HG02623 (cell line): ENCODE data around the gene TAS2R1.

Experiments used
- ATAC-seq: cut with Tn5 transposase; IDR thresholded peaks from one replicate; pipeline ENCODE4 v1.9.1; 2021; ENCODE audit warnings: moderate library complexity; ENCODE audit not compliant: unreplicated experiment

The TAS2R1 gene

GRCh38 chr5:9630251-9630650, at the start of gene TAS2R1:
Gene TAS2R1 (minus strand): TSS chr5:9630351. CDS start chr5:9630032, 319 bp downstream.
- ATAC-seq = no peak

GRCh38 chr5:9670371-9670770, 40.2 kb upstream of the TAS2R1 start:
- no peak for ATAC-seq

GRCh38 chr5:9667906-9668305, 37.8 kb upstream of the TAS2R1 start:
- ATAC-seq = no peak

- no peak for ATAC-seq
Measured at GRCh38 chr5:9663891-9664290, 33.7 kb upstream of the TAS2R1 start.

GRCh38 chr5:9661316-9662015, 31.3 kb upstream of the TAS2R1 start:
- no peak for ATAC-seq

GRCh38 chr5:9658706-9659105, 28.6 kb upstream of the TAS2R1 start:
- ATAC-seq = no peak

GRCh38 chr5:9657819-9658218, 27.7 kb upstream of the TAS2R1 start:
- ATAC-seq = no peak

GRCh38 chr5:9655641-9656040, 25.5 kb upstream of the TAS2R1 start:
- ATAC-seq = no peak

GRCh38 chr5:9654886-9655285, 24.7 kb upstream of the TAS2R1 start:
- no peak for ATAC-seq

- peak; percentile 94 for ATAC-seq
Measured at GRCh38 chr5:9653811-9654210, 23.7 kb upstream of the TAS2R1 start.

GRCh38 chr5:9653061-9653460, 22.9 kb upstream of the TAS2R1 start:
- ATAC-seq = no peak

- ATAC-seq = no peak
Measured at GRCh38 chr5:9652295-9652694, 22.1 kb upstream of the TAS2R1 start.

GRCh38 chr5:9646843-9647242, 16.7 kb upstream of the TAS2R1 start:
- ATAC-seq = no peak

GRCh38 chr5:9644630-9645029, 14.5 kb upstream of the TAS2R1 start:
- no peak for ATAC-seq

- no peak for ATAC-seq
Measured at GRCh38 chr5:9642621-9643020, 12.5 kb upstream of the TAS2R1 start.

GRCh38 chr5:9641806-9642355, 11.7 kb upstream of the TAS2R1 start:
- no peak for ATAC-seq

- no peak for ATAC-seq
Measured at GRCh38 chr5:9632495-9632894, 2.3 kb upstream of the TAS2R1 start.

GRCh38 chr5:9627541-9627940, 2.6 kb downstream of the TAS2R1 start:
- no peak for ATAC-seq

GRCh38 chr5:9626955-9627354, 3.2 kb downstream of the TAS2R1 start:
- no peak for ATAC-seq

GRCh38 chr5:9625731-9626130, 4.4 kb downstream of the TAS2R1 start:
- no peak for ATAC-seq

GRCh38 chr5:9625286-9625685, 4.9 kb downstream of the TAS2R1 start:
- ATAC-seq = no peak

- no peak for ATAC-seq
Measured at GRCh38 chr5:9624196-9624947, 5.8 kb downstream of the TAS2R1 start.
